ENCODE data around the gene SORBS1. TPM values are rescaled to one million over a fixed set of nuclear protein-coding genes. Genes with fewer than 3 reads are reported as not detected.

SORBS1 gene
- total and polyA plus RNA-seq, 5 donors, result 225 to 511 (median 428) TPM

DNA sequence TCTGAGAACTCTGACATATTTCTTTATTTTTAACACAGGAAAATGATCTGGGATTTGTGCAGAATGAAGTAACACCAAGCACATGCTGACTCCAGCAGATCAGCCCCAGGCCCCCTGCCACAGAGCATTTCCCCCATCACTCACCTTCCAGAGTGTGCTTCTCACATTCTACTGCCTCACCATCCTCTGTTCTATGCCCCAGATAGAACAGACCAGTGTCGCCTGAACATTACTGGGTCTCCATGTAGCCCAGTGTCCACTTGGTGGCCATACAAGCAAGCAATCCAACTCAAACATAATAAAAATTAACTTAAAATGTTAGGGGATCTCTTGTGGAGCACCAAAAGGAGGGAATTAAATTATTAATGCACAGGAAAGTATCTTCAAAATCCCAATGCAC is 58.8 kb downstream of the SORBS1 start:
- Histone ChIP-seq H3K27me3 (ENCODE audit: control insufficient read depth, insufficient read depth) (no peaks in the 10 kb centered on the region), H3K4me1 (ENCODE audit: control insufficient read depth, insufficient read depth, low read length) (peaks cover 28% of the 10 kb centered on the region), H3K4me3 (ENCODE audit: low read length) (no peak overlapping the region), H3K27ac (ENCODE audit: low read length) (peak overlapping the region; percentile 57), H3K9me3 (ENCODE audit: control insufficient read depth, low read length) (no peaks in the 10 kb centered on the region)
- ATAC-seq (no peak), DNase-seq (no peak)
- intact Hi-C loops (cut with DNase I), result no loop called here
- 65% methylated on average over 1 of the region's 1 CpG for WGBS

DNA sequence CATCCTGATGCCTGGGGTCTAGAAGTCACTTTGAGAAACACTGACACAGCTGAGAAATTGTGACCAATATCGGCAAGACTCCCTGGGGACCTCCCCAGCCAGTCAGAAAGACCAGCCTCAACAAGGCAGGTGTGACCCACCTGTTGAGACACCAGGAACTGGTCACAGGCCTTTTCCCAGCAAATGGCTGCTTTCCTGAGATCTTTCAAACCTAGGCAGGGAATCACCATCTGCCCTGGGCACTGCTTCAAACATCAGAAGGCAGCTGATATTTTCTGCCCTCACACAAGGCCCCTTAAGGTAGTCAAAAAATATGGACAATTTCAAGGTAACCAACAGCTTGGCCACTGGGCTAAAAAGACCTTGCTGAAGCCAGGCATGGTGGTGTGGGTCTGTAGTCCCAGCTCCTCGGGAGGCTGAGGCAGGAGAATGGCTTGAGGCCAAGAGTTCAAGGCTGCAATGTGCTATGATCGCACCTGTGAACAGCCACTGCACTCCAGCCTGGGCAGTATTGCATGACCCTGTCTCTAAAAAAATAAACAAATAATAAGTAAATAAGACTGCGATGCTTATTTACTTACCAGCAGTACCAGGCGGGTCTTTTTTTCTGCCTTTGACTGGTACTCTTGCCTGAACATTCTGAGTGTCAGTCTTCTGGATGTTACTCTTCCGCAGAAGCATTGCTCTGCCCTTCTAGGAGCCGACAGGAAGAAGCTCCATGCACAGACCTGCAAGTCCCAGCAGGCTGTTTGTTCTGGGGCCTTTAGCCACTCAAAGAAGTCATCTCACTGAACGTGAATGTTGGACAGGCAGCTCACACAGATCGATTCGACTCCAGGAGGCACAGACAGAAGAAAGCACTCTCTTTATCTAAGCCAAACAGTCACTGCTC is 59.7 kb downstream of the SORBS1 start:
- peak overlapping the region; percentile 55 for H3K27ac ChIP-seq (ENCODE audit: low read length)
- intact Hi-C loops (cut with DNase I), result no loop called here
- ATAC-seq (no peak), DNase-seq (no peak)
- no peak overlapping the region for H3K4me3 ChIP-seq (ENCODE audit: low read length)
- 55% methylated on average over 10 of the region's 10 CpGs for WGBS
- peaks cover 28% of the 10 kb centered on the region for H3K4me1 ChIP-seq (ENCODE audit: control insufficient read depth, insufficient read depth, low read length)
- no peaks in the 10 kb centered on the region for H3K9me3 ChIP-seq (ENCODE audit: control insufficient read depth, low read length)
- H3K27me3 ChIP-seq (ENCODE audit: control insufficient read depth, insufficient read depth), result no peaks in the 10 kb centered on the region

DNA sequence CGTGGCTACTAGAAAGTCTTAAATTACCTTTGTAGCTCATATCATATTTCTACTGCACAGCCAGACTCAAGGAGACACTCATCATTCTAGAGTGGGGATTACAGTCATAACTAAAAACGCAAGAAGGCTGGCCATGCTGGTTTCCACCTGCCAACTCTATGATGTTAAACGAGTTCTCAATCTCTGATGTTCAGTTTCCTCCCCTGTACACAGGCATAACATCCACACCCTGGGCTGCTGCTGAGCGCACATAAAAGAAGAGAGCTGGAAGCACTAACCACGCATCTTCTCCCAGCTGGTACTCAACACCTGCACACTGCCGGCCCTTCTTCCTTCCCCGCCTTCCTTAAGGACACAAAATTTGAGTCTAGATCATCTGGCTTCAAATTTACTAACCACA is 60.5 kb downstream of the SORBS1 start:
- ATAC-seq, result no peak
- intact Hi-C loops (cut with DNase I), result no loop called here
- H3K4me3 ChIP-seq (ENCODE audit: low read length), result no peak overlapping the region

DNA sequence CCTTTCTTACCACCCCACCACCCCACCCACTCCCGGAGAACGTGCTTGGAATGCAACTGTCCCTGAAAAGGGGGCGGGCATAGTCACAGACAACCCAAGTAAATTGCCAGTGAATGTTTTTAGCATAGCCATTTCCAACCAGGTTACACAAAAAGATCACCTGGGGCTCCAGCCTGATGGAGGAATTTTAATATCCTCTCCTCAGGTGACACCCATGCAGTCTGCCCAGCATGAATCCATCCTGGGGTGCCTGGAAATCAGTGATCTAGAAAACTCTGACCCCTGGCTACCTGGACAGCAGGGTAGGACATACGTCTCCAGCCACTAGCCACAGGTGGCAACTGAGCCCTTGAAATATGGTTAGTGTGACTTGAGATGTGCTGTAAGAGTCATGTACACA is 61.1 kb downstream of the SORBS1 start:
- H3K9me3 ChIP-seq (ENCODE audit: control insufficient read depth, low read length), result no peaks in the 10 kb centered on the region
- no peak overlapping the region for H3K4me3 ChIP-seq (ENCODE audit: low read length)
- ATAC-seq (no peak), DNase-seq (no peak)
- H3K4me1 ChIP-seq (ENCODE audit: control insufficient read depth, insufficient read depth, low read length), result peaks cover 24% of the 10 kb centered on the region
- H3K27ac ChIP-seq (ENCODE audit: low read length), result no peak overlapping the region
- WGBS, result 76% methylated on average over 4 of the region's 4 CpGs
- no peaks in the 10 kb centered on the region for H3K27me3 ChIP-seq (ENCODE audit: control insufficient read depth, insufficient read depth)
- intact Hi-C loops (cut with DNase I), result no loop called here

More for the DNA sequence above, 60.5 kb downstream of the SORBS1 start:
- DNase-seq, result no peak
- 76% methylated on average over 7 of the region's 7 CpGs for WGBS
- Histone ChIP-seq H3K4me1 (ENCODE audit: control insufficient read depth, insufficient read depth, low read length) (peaks cover 26% of the 10 kb centered on the region), H3K9me3 (ENCODE audit: control insufficient read depth, low read length) (no peaks in the 10 kb centered on the region), H3K27me3 (ENCODE audit: control insufficient read depth, insufficient read depth) (no peaks in the 10 kb centered on the region), H3K27ac (ENCODE audit: low read length) (peak overlapping the region; percentile 8)

DNA sequence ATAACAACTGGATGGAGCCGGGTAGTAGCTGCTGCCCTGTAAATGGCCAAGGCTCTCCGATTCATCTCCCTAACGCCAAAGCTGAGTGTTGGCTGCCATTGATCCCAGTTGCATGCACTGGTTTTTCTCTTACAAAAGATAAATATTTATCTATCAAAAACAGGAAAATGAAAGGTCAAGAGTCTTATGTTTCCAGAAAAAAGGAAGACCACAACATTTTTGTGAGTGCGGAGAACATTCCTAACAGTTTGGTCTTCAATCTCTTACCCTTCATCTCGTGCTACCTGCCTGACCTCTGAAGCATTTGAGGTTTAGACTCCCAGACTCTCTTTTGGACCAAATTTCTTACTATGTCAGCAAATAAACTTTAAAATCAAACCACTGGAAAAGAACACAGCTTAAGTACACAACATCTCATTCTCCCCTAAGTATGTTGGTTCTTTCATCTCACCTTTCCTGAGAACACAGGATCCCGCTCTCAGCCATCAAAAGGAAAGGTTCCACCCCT is 61.6 kb downstream of the SORBS1 start:
- Histone ChIP-seq H3K9me3 (ENCODE audit: control insufficient read depth, low read length) (no peaks in the 10 kb centered on the region), H3K27ac (ENCODE audit: low read length) (no peak overlapping the region), H3K4me1 (ENCODE audit: control insufficient read depth, insufficient read depth, low read length) (peaks cover 22% of the 10 kb centered on the region), H3K4me3 (ENCODE audit: low read length) (no peak overlapping the region), H3K27me3 (ENCODE audit: control insufficient read depth, insufficient read depth) (no peaks in the 10 kb centered on the region)
- intact Hi-C loops (cut with DNase I), result no loop called here
- no peak for ATAC-seq
- no peak for DNase-seq
- WGBS, result 73% methylated on average over 6 of the region's 6 CpGs

DNA sequence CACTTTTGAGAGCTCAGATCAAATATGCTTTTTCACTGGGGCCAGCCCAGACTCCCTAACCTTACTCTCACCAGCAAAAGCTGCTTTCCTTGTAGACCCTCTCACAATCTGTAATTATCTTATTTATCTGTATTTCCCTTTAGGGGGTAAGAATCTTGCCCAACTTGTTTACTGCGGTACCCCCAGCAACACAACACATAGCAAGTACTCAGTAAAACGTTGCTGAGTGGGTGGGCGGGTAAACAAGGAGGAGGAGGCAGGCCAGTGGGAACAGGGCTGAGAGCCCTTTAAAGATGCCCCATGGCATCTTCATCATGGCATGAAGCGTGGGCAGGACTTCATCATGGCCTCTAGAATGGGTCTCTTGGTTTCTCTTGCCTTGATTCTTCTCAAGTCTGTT is 64.2 kb downstream of the SORBS1 start:
- Histone ChIP-seq H3K4me3 (ENCODE audit: low read length) (no peak overlapping the region), H3K27me3 (ENCODE audit: control insufficient read depth, insufficient read depth) (no peaks in the 10 kb centered on the region), H3K4me1 (ENCODE audit: control insufficient read depth, insufficient read depth, low read length) (peaks cover 25% of the 10 kb centered on the region), H3K27ac (ENCODE audit: low read length) (peak overlapping the region; percentile 14), H3K9me3 (ENCODE audit: control insufficient read depth, low read length) (no peaks in the 10 kb centered on the region)
- ATAC-seq (no peak), DNase-seq (no peak)
- 55% methylated on average over 4 of the region's 4 CpGs for WGBS
- intact Hi-C loops (cut with DNase I), result no loop called here

DNA sequence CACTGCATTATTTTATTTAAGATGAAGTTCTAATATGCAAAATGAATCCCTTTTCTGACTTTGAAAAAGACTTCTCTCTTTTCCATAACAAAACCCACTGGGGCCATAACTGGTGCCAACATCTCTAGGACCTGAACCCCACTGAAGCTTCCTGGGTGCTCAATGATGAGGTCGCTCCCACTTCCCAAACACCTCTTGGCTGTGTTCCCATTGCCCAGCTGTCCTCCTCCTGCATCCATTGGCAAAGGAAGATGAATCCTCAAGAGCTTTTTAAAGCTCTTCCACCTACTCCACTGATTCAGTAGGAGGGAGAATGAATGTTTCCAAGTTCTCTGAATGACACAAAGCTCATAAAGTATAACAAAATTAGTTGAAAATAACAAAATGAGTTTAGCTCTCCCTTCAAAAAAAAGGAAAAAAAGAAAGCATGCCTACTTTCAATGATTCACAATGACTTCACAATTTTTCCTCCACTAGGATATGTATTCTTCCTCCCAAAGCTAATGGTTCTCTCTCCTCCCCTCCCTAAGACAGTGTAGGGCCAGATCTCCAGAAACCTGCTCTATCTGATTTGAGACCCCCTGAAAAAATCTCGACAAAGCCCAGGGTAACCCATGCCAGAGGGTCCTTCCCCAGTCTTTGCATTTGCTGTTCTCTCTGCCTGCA is 64.8 kb downstream of the SORBS1 start:
- Histone ChIP-seq H3K27me3 (ENCODE audit: control insufficient read depth, insufficient read depth) (no peaks in the 10 kb centered on the region), H3K27ac (ENCODE audit: low read length) (peak overlapping the region; percentile 14), H3K4me3 (ENCODE audit: low read length) (no peak overlapping the region), H3K4me1 (ENCODE audit: control insufficient read depth, insufficient read depth, low read length) (peaks cover 22% of the 10 kb centered on the region), H3K9me3 (ENCODE audit: control insufficient read depth, low read length) (no peaks in the 10 kb centered on the region)
- DNase-seq (no peak), ATAC-seq (no peak)
- WGBS, result 67% methylated on average over 2 of the region's 2 CpGs
- intact Hi-C loops (cut with DNase I), result no loop called here

DNA sequence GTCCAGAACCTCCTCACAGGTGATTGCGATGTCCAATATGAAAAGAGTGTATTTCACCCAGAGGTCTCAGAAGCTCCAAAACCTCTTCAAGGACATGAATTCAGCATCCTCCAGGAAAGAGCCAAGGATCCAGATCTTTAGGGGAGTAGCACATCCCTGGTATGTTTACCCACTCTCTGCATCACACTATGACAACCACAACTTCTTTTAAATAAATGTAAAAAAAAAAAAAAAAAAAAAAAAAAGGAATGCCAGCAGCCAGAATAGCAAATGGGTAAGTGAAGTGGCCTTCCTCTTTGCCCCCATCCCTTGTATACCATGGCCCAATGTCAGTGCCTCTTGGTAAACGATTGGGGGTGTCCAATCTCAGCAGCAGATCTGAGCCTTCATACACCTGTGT is 67.3 kb downstream of the SORBS1 start:
- Histone ChIP-seq H3K27me3 (ENCODE audit: control insufficient read depth, insufficient read depth) (no peaks in the 10 kb centered on the region), H3K9me3 (ENCODE audit: control insufficient read depth, low read length) (no peaks in the 10 kb centered on the region), H3K4me3 (ENCODE audit: low read length) (no peak overlapping the region), H3K27ac (ENCODE audit: low read length) (peak overlapping the region; percentile 83), H3K4me1 (ENCODE audit: control insufficient read depth, insufficient read depth, low read length) (peaks cover 22% of the 10 kb centered on the region)
- ATAC-seq, result no peak
- 86% methylated on average over 2 of the region's 2 CpGs for whole genome bisulfite sequencing
- no peak for DNase-seq
- intact Hi-C loops (cut with DNase I), result loop anchor here in 1 of 4 donors (2.0 kb wide), 1 partner anchor 21 kb away; no protein-coding TSS in a partner anchor

DNA sequence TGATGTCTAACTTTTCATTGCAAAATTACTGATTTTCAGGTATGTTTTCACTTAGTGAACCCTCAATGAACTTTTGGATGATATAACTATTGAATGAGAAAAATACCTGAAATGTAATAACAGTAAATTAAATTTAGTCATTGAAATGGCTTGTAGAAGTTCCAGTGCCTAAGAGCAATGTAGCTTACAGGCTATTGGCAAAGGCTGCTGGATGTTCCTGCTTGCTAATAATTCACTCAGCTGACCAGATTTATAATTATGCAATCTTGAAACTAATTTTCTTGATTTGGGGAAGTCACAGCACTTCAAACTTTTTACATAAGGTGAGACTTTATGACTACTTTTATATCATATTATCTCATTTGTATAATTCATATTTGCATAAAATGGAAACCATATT is 73.2 kb downstream of the SORBS1 start:
- DNase-seq (no peak), ATAC-seq (no peak)
- no peak overlapping the region for H3K4me3 ChIP-seq (ENCODE audit: low read length)
- intact Hi-C loops (cut with DNase I), result loop anchor here in 1 of 4 donors (10.0 kb wide), 1 partner anchor 67 kb away; no protein-coding TSS in a partner anchor
- no peak overlapping the region for H3K27ac ChIP-seq (ENCODE audit: low read length)
- H3K4me1 ChIP-seq (ENCODE audit: control insufficient read depth, insufficient read depth, low read length), result peaks cover 7% of the 10 kb centered on the region
- H3K27me3 ChIP-seq (ENCODE audit: control insufficient read depth, insufficient read depth), result no peaks in the 10 kb centered on the region
- H3K9me3 ChIP-seq (ENCODE audit: control insufficient read depth, low read length), result no peaks in the 10 kb centered on the region

DNA sequence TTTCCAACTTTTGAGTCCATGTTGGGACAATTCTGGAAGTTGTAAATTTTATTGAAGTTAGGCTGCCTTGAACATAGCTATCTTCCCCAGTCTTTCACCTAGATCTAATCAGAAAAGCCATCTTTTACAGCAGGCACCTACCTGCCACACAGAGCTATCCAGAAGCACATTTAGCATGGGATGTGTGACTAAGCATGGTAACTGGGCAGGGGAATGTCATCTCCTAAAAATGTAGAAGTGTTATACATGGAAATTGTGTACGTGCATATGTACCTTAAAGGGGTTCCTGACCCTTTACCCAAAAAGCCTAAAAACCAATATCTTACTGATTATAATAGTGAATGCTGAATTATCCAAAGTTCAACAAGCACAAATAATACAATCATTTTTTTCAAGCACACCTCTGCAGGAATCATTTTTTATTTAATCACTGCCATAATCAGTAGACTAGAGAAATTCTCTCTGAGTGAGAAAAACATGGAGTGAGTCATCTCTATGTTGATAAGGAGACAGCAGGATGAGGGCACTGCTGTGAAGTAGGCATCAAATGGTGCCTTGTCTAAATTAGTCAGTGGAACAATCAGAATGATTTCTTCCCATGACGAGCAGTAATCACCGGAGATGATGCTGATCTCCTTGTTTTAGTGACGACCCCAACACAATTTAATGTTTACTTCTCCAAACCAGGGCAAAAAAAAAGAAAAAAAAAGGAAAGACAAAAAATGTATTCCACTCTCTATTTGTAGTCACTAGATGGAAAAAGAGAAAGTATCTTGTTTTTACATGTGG is 75.9 kb downstream of the SORBS1 start:
- intact Hi-C loops (cut with DNase I), result loop anchor here in 1 of 4 donors (10.0 kb wide), 1 partner anchor 70 kb away; no protein-coding TSS in a partner anchor
- no peak overlapping the region for H3K4me3 ChIP-seq (ENCODE audit: low read length)
- H3K27ac ChIP-seq (ENCODE audit: low read length), result no peak overlapping the region
- H3K4me1 ChIP-seq (ENCODE audit: control insufficient read depth, insufficient read depth, low read length), result peaks cover 7% of the 10 kb centered on the region
- no peak for ATAC-seq
- H3K9me3 ChIP-seq (ENCODE audit: control insufficient read depth, low read length), result no peaks in the 10 kb centered on the region
- no peak for DNase-seq
- 71% methylated on average over 4 of the region's 4 CpGs for WGBS
- H3K27me3 ChIP-seq (ENCODE audit: control insufficient read depth, insufficient read depth), result no peaks in the 10 kb centered on the region
